ENCODE measurements around the gene PAQR4.
A peak's percentile ranks its signal among the peaks of the same experiment; 100 is the strongest.
"Not testable (repeated sequence)": the region's sequence is repeated elsewhere in the genome, so short reads cannot be mapped to it uniquely, and the experiment has no call there.

The PAQR4 gene

GRCh38 chr16:2968738-2969544 is at the start of gene PAQR4:
TSS of gene PAQR4 (plus strand) at chr16:2969348. CDS start at chr16:2969675, 327 bp downstream.
- DNase-seq, result peak; percentile 85

- DNase-seq, result peak; percentile 11
These were observed 49.5 kb upstream of the PAQR4 start for GRCh38 chr16:2919511-2920255.

GRCh38 chr16:2923481-2923880 is 45.7 kb upstream of the PAQR4 start:
- no peak for DNase-seq

GRCh38 chr16:2924901-2925755 is 44.0 kb upstream of the PAQR4 start:
- no peak for DNase-seq

- DNase-seq, result no peak
These were observed 43.0 kb upstream of the PAQR4 start for GRCh38 chr16:2925951-2926649.

- no peak for DNase-seq
These were observed 42.5 kb upstream of the PAQR4 start for GRCh38 chr16:2926650-2926999.

GRCh38 chr16:2927010-2927646 is 42.0 kb upstream of the PAQR4 start:
- DNase-seq, result peak; percentile 54

GRCh38 chr16:2928151-2928550 is 41.0 kb upstream of the PAQR4 start:
- not testable (repeated sequence) for DNase-seq

- no peak for DNase-seq
These were observed 40.4 kb upstream of the PAQR4 start for GRCh38 chr16:2928796-2929195.

GRCh38 chr16:2929693-2930092 is 39.5 kb upstream of the PAQR4 start:
- no peak for DNase-seq

GRCh38 chr16:2930236-2930635 is 38.9 kb upstream of the PAQR4 start:
- no peak for DNase-seq

- DNase-seq, result not testable (repeated sequence)
These were observed 37.8 kb upstream of the PAQR4 start for GRCh38 chr16:2931231-2931914.

GRCh38 chr16:2933136-2933535 is 36.0 kb upstream of the PAQR4 start:
- DNase-seq, result no peak

- DNase-seq, result no peak
These were observed 35.4 kb upstream of the PAQR4 start for GRCh38 chr16:2933701-2934100.

- DNase-seq, result no peak
These were observed 34.7 kb upstream of the PAQR4 start for GRCh38 chr16:2934450-2934849.

- no peak for DNase-seq
These were observed 32.6 kb upstream of the PAQR4 start for GRCh38 chr16:2936436-2937011.

GRCh38 chr16:2937170-2937569 is 32.0 kb upstream of the PAQR4 start:
- DNase-seq, result no peak

GRCh38 chr16:2938206-2938605 is 30.9 kb upstream of the PAQR4 start:
- no peak for DNase-seq

- no peak for DNase-seq
These were observed 29.2 kb upstream of the PAQR4 start for GRCh38 chr16:2939968-2940367.

- no peak for DNase-seq
These were observed 27.1 kb upstream of the PAQR4 start for GRCh38 chr16:2942045-2942444.

- DNase-seq, result not testable (repeated sequence)
These were observed 25.4 kb upstream of the PAQR4 start for GRCh38 chr16:2943716-2944115.

Measured in kidney glomerular epithelial cell (primary cell).